CD4-positive, alpha-beta T cell (primary cell): ENCODE data around the gene VASH2. TPM values are rescaled to one million over a fixed set of nuclear protein-coding genes. Genes with fewer than 3 reads are reported as not detected.
A peak's percentile ranks its signal among the peaks of the same experiment; 100 is the strongest.

ENCODE experiments used
- ATAC-seq: fragments of 200-7000 bp; cut with Tn5 transposase; one replicate; pipeline ENCODE4 v1.10.0; 2022; ENCODE audit warnings: mild to moderate bottlenecking; ENCODE audit not compliant: poor library complexity
- CTCF ChIA-PET: fragments of 350-600 bp; sonication (Branson Sonifier 250); formaldehyde crosslinking; loops from one replicate; lab custom pipeline; 2021; ENCODE audit warnings: antibody characterized with exemption, inconsistent platforms; lab: Charles Lee
- POLR2A ChIA-PET: fragments of 350-600 bp; sonication (Branson Sonifier 250); formaldehyde crosslinking; loops from one replicate; lab custom pipeline; 2021; ENCODE audit warnings: antibody characterized with exemption, inconsistent platforms; lab: Charles Lee
- DNase-seq, 14 experiments: peaks; one replicate each; pipeline ENCODE4 v3.0.0-alpha.2; 2013 to 2020; ENCODE audit warnings: mixed read lengths in 2 of 14
- H3K27ac ChIP-seq, 2 donors: one replicate each; pipeline versions ENCODE4 v1.5.1 to v1.7.0; 2013; ENCODE audit warnings: low read length in 2 of 2, low read depth in 1 of 2, mild to moderate bottlenecking in 1 of 2
- H3K27me3 ChIP-seq, 2 experiments: 1 replicate in 1 of 2; 2 replicates in 1 of 2; pipeline versions ENCODE4 v1.6.1 to v1.7.0; 2013; ENCODE audit warnings: low read length in 2 of 2, control low read depth in 1 of 2, mild to moderate bottlenecking in 1 of 2, moderate library complexity in 1 of 2; ENCODE audit not compliant: insufficient read depth in 2 of 2, control insufficient read depth in 1 of 2
- H3K36me3 ChIP-seq: one replicate; pipeline ENCODE4 v1.6.1; 2013; ENCODE audit warnings: low read length, control low read depth; ENCODE audit not compliant: insufficient read depth
- H3K4me1 ChIP-seq: one replicate; pipeline ENCODE4 v1.6.1; 2013; ENCODE audit warnings: low read length, control low read depth; ENCODE audit not compliant: insufficient read depth
- H3K4me3 ChIP-seq: one replicate; pipeline ENCODE4 v1.5.1; 2013; ENCODE audit warnings: mild to moderate bottlenecking, low read length, moderate library complexity
- H3K9me3 ChIP-seq, 2 experiments: 1 replicate in 1 of 2; 2 replicates in 1 of 2; pipeline versions ENCODE4 v1.6.1 to v1.7.0; 2013; ENCODE audit warnings: low read length in 2 of 2, mild to moderate bottlenecking in 2 of 2, control low read depth in 1 of 2, moderate library complexity in 1 of 2; ENCODE audit not compliant: control insufficient read depth in 1 of 2, insufficient read depth in 1 of 2
- H3K27ac Mint-ChIP-seq: one replicate; pipeline ENCODE4 v1.8.0; 2020; ENCODE audit warnings: mixed read lengths
- H3K27me3 Mint-ChIP-seq: one replicate; pipeline ENCODE4 v1.8.0; 2021; ENCODE audit warnings: mixed read lengths
- H3K36me3 Mint-ChIP-seq: one replicate; pipeline ENCODE4 v1.8.0; 2021; ENCODE audit warnings: low read depth, mixed read lengths
- H3K4me1 Mint-ChIP-seq: one replicate; pipeline ENCODE4 v1.8.0; 2021; ENCODE audit warnings: low read depth, mixed read lengths
- H3K4me3 Mint-ChIP-seq: one replicate; pipeline ENCODE4 v1.8.0; 2020; ENCODE audit warnings: mild to moderate bottlenecking, mixed read lengths
- H3K9me3 Mint-ChIP-seq: one replicate; pipeline ENCODE4 v1.8.0; 2020; ENCODE audit warnings: mixed read lengths
- CTCF ChIP-seq: fragments of 200-600 bp; IDR thresholded peaks from one replicate; pipeline ENCODE4 v1.8.0; 2022; ENCODE audit warnings: antibody characterized with exemption, mild to moderate bottlenecking
- intact Hi-C, 2 experiments: fragments of 100-400 bp; cut with DNase I in 1 of 2; cut with micrococcal nuclease in 1 of 2; formaldehyde crosslinking; loops; one replicate each; pipeline versions ENCODE4 v1.15.1 to v1.9.0; 2023 to 2025; cut with DNase I, micrococcal nuclease
- total RNA-seq, 174 experiments: library from RNA in 2 of 174; stranded (reverse) in 2 of 174; gene quantifications; one replicate each; pipeline ENCODE4 v1.2.3 and lab custom pipeline; 2021 to 2026

The VASH2 gene
- total RNA-seq, 2 experiments from 2014 or later: 0.11 to 0.17 TPM

GRCh38 chr1:212981025-212981495 lies 30.7 kb downstream of the VASH2 start:
- Mint-ChIP-seq H3K36me3 (no peaks in the 10 kb centered on the region), H3K4me3 (no peak overlapping the region), H3K9me3 (no peaks in the 10 kb centered on the region), H3K4me1 (peaks cover 5% of the 10 kb centered on the region), H3K27me3 (peaks cover 4% of the 10 kb centered on the region), H3K27ac (no peak overlapping the region)
- ATAC-seq (no peak), DNase-seq (peak in 1 of 14 experiments; percentile 5)
- POLR2A ChIA-PET: no interaction called here
- TF ChIP-seq CTCF: no peak
- H3K4me3 ChIP-seq: no peak overlapping the region
- H3K36me3 ChIP-seq: no peaks in the 10 kb centered on the region
- CTCF ChIA-PET: no interaction called here
- peaks cover 37% of the 10 kb centered on the region for H3K4me1 ChIP-seq
- no peaks in the 10 kb centered on the region for H3K9me3 ChIP-seq
- peaks cover 0 to 6% of the 10 kb centered on the region in 2 experiments for H3K27me3 ChIP-seq
- H3K27ac ChIP-seq: no peak overlapping the region
- intact Hi-C loops: loop anchor here in 1 of 2 experiments (5.0 kb wide), 1 partner anchor 164 kb away; no protein-coding TSS in a partner anchor

GRCh38 chr1:212981571-212982328 lies 31.4 kb downstream of the VASH2 start:
- H3K4me1 ChIP-seq: peaks cover 37% of the 10 kb centered on the region
- Mint-ChIP-seq H3K4me3 (no peak overlapping the region), H3K27ac (peak overlapping the region; percentile 25), H3K27me3 (no peaks in the 10 kb centered on the region), H3K9me3 (no peaks in the 10 kb centered on the region), H3K36me3 (no peaks in the 10 kb centered on the region), H3K4me1 (peaks cover 5% of the 10 kb centered on the region)
- H3K27ac ChIP-seq: no peak overlapping the region
- intact Hi-C loops: loop anchor here in 1 of 2 experiments (5.0 kb wide), 1 partner anchor 164 kb away; no protein-coding TSS in a partner anchor
- CTCF ChIA-PET: no interaction called here
- H3K9me3 ChIP-seq: no peaks in the 10 kb centered on the region
- H3K4me3 ChIP-seq: no peak overlapping the region
- DNase-seq (peak in 2 of 14 experiments; percentile 8 to 23), ATAC-seq (no peak)
- H3K27me3 ChIP-seq: peaks cover 0 to 6% of the 10 kb centered on the region in 2 experiments
- no peak for TF ChIP-seq CTCF
- H3K36me3 ChIP-seq: no peaks in the 10 kb centered on the region
- POLR2A ChIA-PET: no interaction called here

GRCh38 chr1:212982430-212983152 lies 32.2 kb downstream of the VASH2 start:
- no peak for DNase-seq
- ChIA-PET CTCF (no interaction called here), POLR2A (no interaction called here)
- no peak overlapping the region for H3K4me3 ChIP-seq
- H3K27ac Mint-ChIP-seq: peak overlapping the region; percentile 25
- peaks cover 5% of the 10 kb centered on the region for H3K4me1 Mint-ChIP-seq
- no peaks in the 10 kb centered on the region for H3K27me3 Mint-ChIP-seq
- no peak overlapping the region for H3K27ac ChIP-seq
- no peak for TF ChIP-seq CTCF
- H3K36me3 ChIP-seq: no peaks in the 10 kb centered on the region
- H3K4me3 Mint-ChIP-seq: no peak overlapping the region
- peaks cover 0 to 5% of the 10 kb centered on the region in 2 experiments for H3K27me3 ChIP-seq
- ATAC-seq: no peak
- intact Hi-C loops: loop anchor here in 1 of 2 experiments (5.0 kb wide), 1 partner anchor 165 kb away; no protein-coding TSS in a partner anchor
- no peaks in the 10 kb centered on the region for H3K9me3 Mint-ChIP-seq
- H3K9me3 ChIP-seq: no peaks in the 10 kb centered on the region
- no peaks in the 10 kb centered on the region for H3K36me3 Mint-ChIP-seq
- H3K4me1 ChIP-seq: peaks cover 36% of the 10 kb centered on the region
